Measurements from ENCODE around the gene MAP1LC3B2.

GRCh38 chr12:116528498-116528897 lies 30.7 kb upstream of the MAP1LC3B2 start:
- no peak for TF ChIP-seq POLR2A (IDR thresholded peaks at IDR 0.05)
- TF ChIP-seq CTCF (IDR thresholded peaks at IDR 0.05): no peak
